Measurements from ENCODE around the gene BCAS3.

DNA sequence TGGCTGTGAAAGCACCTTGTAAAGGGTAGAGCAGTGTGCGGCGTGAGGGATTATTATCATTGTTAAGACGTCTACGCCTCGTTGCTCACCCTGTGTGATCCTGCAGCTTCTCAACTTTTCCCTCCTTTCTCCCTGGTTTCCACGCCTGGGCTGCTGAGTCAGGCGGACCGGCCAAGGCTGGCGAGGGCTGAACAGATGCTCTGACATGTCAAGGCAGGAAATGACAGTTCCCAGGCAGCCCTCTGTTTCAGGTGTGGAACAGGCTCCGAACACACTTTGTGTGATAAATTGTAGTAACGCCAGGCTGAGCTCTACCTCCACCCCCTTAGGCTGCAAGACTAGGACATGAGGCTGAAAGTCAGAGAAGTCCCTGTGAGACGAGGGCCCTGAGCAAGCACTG lies 676.0 kb downstream of the BCAS3 start:
- TF ChIP-seq EZH2 (IDR thresholded peaks at IDR 0.05; ENCODE audit: insufficient read depth, poor library complexity, severe bottlenecking): no peak
- no peak for TF ChIP-seq EZH2phosphoT487 (IDR thresholded peaks at IDR 0.05; ENCODE audit: insufficient read depth, low read depth)
